GM19324 (cell line): ENCODE data around the gene GRAMD1B.

ENCODE experiments used
- ATAC-seq: cut with Tn5 transposase; IDR thresholded peaks from one replicate; pipeline ENCODE4 v1.9.1; 2021; ENCODE audit warnings: mild to moderate bottlenecking, moderate library complexity; ENCODE audit not compliant: unreplicated experiment, low FRiP score

The GRAMD1B gene

GRCh38 chr11:123429913-123430720 lies at the start of gene GRAMD1B:
Gene GRAMD1B (plus strand): TSS chr11:123430269. CDS start chr11:123430793, 524 bp downstream.
- ATAC-seq = no peak

- no peak for ATAC-seq
These were observed 48.9 kb upstream of the GRAMD1B start for GRCh38 chr11:123381149-123381548.

GRCh38 chr11:123381817-123382554 lies 48.1 kb upstream of the GRAMD1B start:
- ATAC-seq = peak; percentile 48

- no peak for ATAC-seq
These were observed 47.5 kb upstream of the GRAMD1B start for GRCh38 chr11:123382555-123383074.

- no peak for ATAC-seq
These were observed 46.0 kb upstream of the GRAMD1B start for GRCh38 chr11:123384116-123384515.

GRCh38 chr11:123386796-123387510 lies 43.1 kb upstream of the GRAMD1B start:
- ATAC-seq = no peak

GRCh38 chr11:123388640-123389039 lies 41.4 kb upstream of the GRAMD1B start:
- no peak for ATAC-seq

GRCh38 chr11:123390146-123390545 lies 39.9 kb upstream of the GRAMD1B start:
- ATAC-seq = no peak

GRCh38 chr11:123391646-123392348 lies 38.3 kb upstream of the GRAMD1B start:
- ATAC-seq = no peak

- ATAC-seq = no peak
These were observed 37.6 kb upstream of the GRAMD1B start for GRCh38 chr11:123392431-123392830.

GRCh38 chr11:123392844-123393243 lies 37.2 kb upstream of the GRAMD1B start:
- no peak for ATAC-seq

GRCh38 chr11:123393312-123393927 lies 36.6 kb upstream of the GRAMD1B start:
- no peak for ATAC-seq

GRCh38 chr11:123404676-123405075 lies 25.4 kb upstream of the GRAMD1B start:
- no peak for ATAC-seq

GRCh38 chr11:123405123-123405592 lies 24.9 kb upstream of the GRAMD1B start:
- ATAC-seq = no peak

GRCh38 chr11:123406441-123407129 lies 23.5 kb upstream of the GRAMD1B start:
- ATAC-seq = no peak

GRCh38 chr11:123407130-123407995 lies 22.7 kb upstream of the GRAMD1B start:
- no peak for ATAC-seq

- ATAC-seq = no peak
These were observed 22.0 kb upstream of the GRAMD1B start for GRCh38 chr11:123407996-123408597.
